HEK293 (cell line): ENCODE data around the gene MAN2B2.
A peak's percentile ranks its signal among the peaks of the same experiment; 100 is the strongest.

ENCODE experiments used
- EGR2 ChIP-seq: fragments of 450-650 bp; formaldehyde crosslinking; IDR thresholded peaks from 2 replicates; pipeline ENCODE4 v1.5.1; 2016; ENCODE audit warnings: low read depth, missing biosample characterization, missing genetic modification characterization
- GLIS1 ChIP-seq: fragments of 450-650 bp; formaldehyde crosslinking; IDR thresholded peaks from 2 replicates; pipeline ENCODE4 v1.5.1; 2016; ENCODE audit warnings: missing biosample characterization, missing genetic modification characterization
- HOXC10 ChIP-seq: sonication (generic); formaldehyde crosslinking; IDR thresholded peaks from 2 replicates; pipeline ENCODE4 v1.8.1; 2023; ENCODE audit warnings: mild to moderate bottlenecking, missing genetic modification reagents
- KLF16 ChIP-seq: fragments of 450-650 bp; formaldehyde crosslinking; IDR thresholded peaks from 2 replicates; pipeline ENCODE4 v1.5.1; 2017; ENCODE audit warnings: missing biosample characterization, missing genetic modification characterization
- PRDM4 ChIP-seq: fragments of 450-650 bp; formaldehyde crosslinking; IDR thresholded peaks from 2 replicates; pipeline ENCODE4 v1.5.1; 2017; ENCODE audit warnings: missing biosample characterization, missing genetic modification characterization
- RBAK ChIP-seq: fragments of 450-650 bp; formaldehyde crosslinking; IDR thresholded peaks from 2 replicates; pipeline ENCODE4 v1.5.1; 2016; ENCODE audit warnings: missing biosample characterization, missing genetic modification characterization
- SCRT1 ChIP-seq: fragments of 450-650 bp; formaldehyde crosslinking; IDR thresholded peaks from 2 replicates; pipeline ENCODE4 v1.5.1; 2016; ENCODE audit warnings: missing biosample characterization, missing genetic modification characterization, borderline replicate concordance
- SCRT2 ChIP-seq: fragments of 450-650 bp; formaldehyde crosslinking; IDR thresholded peaks from 2 replicates; pipeline ENCODE4 v1.5.1; 2016; ENCODE audit warnings: missing biosample characterization, missing genetic modification characterization
- SP2 ChIP-seq: fragments of 450-650 bp; formaldehyde crosslinking; IDR thresholded peaks from 2 replicates; pipeline ENCODE4 v1.5.1; 2016; ENCODE audit warnings: missing biosample characterization, missing genetic modification characterization
- WT1 ChIP-seq: fragments of 450-650 bp; formaldehyde crosslinking; IDR thresholded peaks from 2 replicates; pipeline ENCODE4 v1.5.1; 2016; ENCODE audit warnings: missing biosample characterization, missing genetic modification characterization
- YY1 ChIP-seq: fragments of 450-650 bp; formaldehyde crosslinking; IDR thresholded peaks from 2 replicates; pipeline ENCODE4 v1.5.1; 2018; ENCODE audit warnings: missing biosample characterization, missing genetic modification characterization
- ZBTB17 ChIP-seq: fragments of 450-650 bp; formaldehyde crosslinking; IDR thresholded peaks from 2 replicates; pipeline ENCODE4 v1.5.1; 2016; ENCODE audit warnings: missing biosample characterization, missing genetic modification characterization
- ZBTB8A ChIP-seq: fragments of 450-650 bp; formaldehyde crosslinking; IDR thresholded peaks from 2 replicates; pipeline ENCODE4 v1.5.1; 2016; ENCODE audit warnings: missing biosample characterization, missing genetic modification characterization
- ZFP69B ChIP-seq: fragments of 450-650 bp; formaldehyde crosslinking; IDR thresholded peaks from 2 replicates; pipeline ENCODE4 v1.5.1; 2016; ENCODE audit warnings: missing biosample characterization, missing genetic modification characterization
- ZNF114 ChIP-seq: fragments of 450-650 bp; formaldehyde crosslinking; IDR thresholded peaks from 2 replicates; pipeline ENCODE4 v1.5.0; 2017; ENCODE audit warnings: missing biosample characterization, missing genetic modification characterization
- ZNF157 ChIP-seq: fragments of 450-650 bp; formaldehyde crosslinking; IDR thresholded peaks from 2 replicates; pipeline ENCODE4 v1.5.1; 2016; ENCODE audit warnings: missing biosample characterization, missing genetic modification characterization
- ZNF24 ChIP-seq: fragments of 450-650 bp; formaldehyde crosslinking; IDR thresholded peaks from 2 replicates; pipeline ENCODE4 v1.5.1; 2016; ENCODE audit warnings: missing biosample characterization, missing genetic modification characterization
- ZNF266 ChIP-seq: fragments of 450-650 bp; formaldehyde crosslinking; IDR thresholded peaks from 2 replicates; pipeline ENCODE4 v1.5.1; 2016; ENCODE audit warnings: missing biosample characterization, missing genetic modification characterization, low read depth
- ZNF350 ChIP-seq: fragments of 450-650 bp; formaldehyde crosslinking; IDR thresholded peaks from 2 replicates; pipeline ENCODE4 v1.5.0; 2017; ENCODE audit warnings: missing biosample characterization, mild to moderate bottlenecking, missing genetic modification characterization
- ZNF366 ChIP-seq: fragments of 450-650 bp; formaldehyde crosslinking; conservative IDR thresholded peaks from 2 replicates; pipeline ENCODE4 v1.5.1; 2016; ENCODE audit warnings: missing biosample characterization, missing genetic modification characterization
- ZNF423 ChIP-seq: fragments of 450-650 bp; formaldehyde crosslinking; IDR thresholded peaks from 2 replicates; pipeline ENCODE4 v1.5.1; 2016; ENCODE audit warnings: missing biosample characterization, missing genetic modification characterization
- ZNF433 ChIP-seq: fragments of 450-650 bp; formaldehyde crosslinking; IDR thresholded peaks from 2 replicates; pipeline ENCODE4 v1.5.1; 2016; ENCODE audit warnings: missing biosample characterization, missing genetic modification characterization, low read depth
- ZNF529 ChIP-seq: fragments of 450-650 bp; formaldehyde crosslinking; IDR thresholded peaks from 2 replicates; pipeline ENCODE4 v1.5.1; 2017; ENCODE audit warnings: missing genetic modification characterization, missing biosample characterization; ENCODE audit not compliant: insufficient replicate concordance
- ZNF544 ChIP-seq: fragments of 450-650 bp; formaldehyde crosslinking; IDR thresholded peaks from 2 replicates; pipeline ENCODE4 v1.5.0; 2017; ENCODE audit warnings: missing biosample characterization, missing genetic modification characterization
- ZNF596 ChIP-seq: fragments of 450-650 bp; IDR thresholded peaks from 2 replicates; pipeline ENCODE4 v1.5.0; 2018; ENCODE audit warnings: missing biosample characterization, mild to moderate bottlenecking, missing genetic modification characterization, moderate library complexity
- ZNF629 ChIP-seq: fragments of 450-650 bp; formaldehyde crosslinking; IDR thresholded peaks from 2 replicates; pipeline ENCODE4 v1.5.1; 2017; ENCODE audit warnings: missing biosample characterization, missing genetic modification characterization
- ZNF645 ChIP-seq: fragments of 450-650 bp; formaldehyde crosslinking; IDR thresholded peaks from 2 replicates; pipeline ENCODE4; 2016; ENCODE audit warnings: missing biosample characterization, missing genetic modification characterization
- ZNF658 ChIP-seq: fragments of 450-650 bp; formaldehyde crosslinking; IDR thresholded peaks from 2 replicates; pipeline ENCODE4; 2016; ENCODE audit warnings: missing biosample characterization, missing genetic modification characterization
- ZNF660 ChIP-seq: fragments of 450-650 bp; IDR thresholded peaks from 2 replicates; pipeline ENCODE4 v1.5.1; 2018; ENCODE audit warnings: missing biosample characterization, mild to moderate bottlenecking, missing genetic modification characterization
- ZSCAN16 ChIP-seq: fragments of 450-650 bp; formaldehyde crosslinking; IDR thresholded peaks from 2 replicates; pipeline ENCODE4 v1.5.1; 2016; ENCODE audit warnings: missing biosample characterization, missing genetic modification characterization
- TF ChIP-seq, protein P1 (sequence below): fragments of 450-650 bp; formaldehyde crosslinking; IDR thresholded peaks from 2 replicates; pipeline ENCODE4 v1.5.1; 2016; ENCODE audit warnings: missing biosample characterization, missing genetic modification characterization
- TF ChIP-seq, protein P2 (sequence below): fragments of 450-650 bp; formaldehyde crosslinking; IDR thresholded peaks from 2 replicates; pipeline ENCODE4 v1.5.1; 2016; ENCODE audit warnings: missing biosample characterization, missing genetic modification characterization
- TF ChIP-seq, protein P3 (sequence below): fragments of 450-650 bp; formaldehyde crosslinking; IDR thresholded peaks from 2 replicates; pipeline ENCODE4 v1.5.1; 2017; ENCODE audit warnings: missing biosample characterization, missing genetic modification characterization
- TF ChIP-seq, protein P4 (sequence below): IDR thresholded peaks from 2 replicates; pipeline ENCODE4 v1.6.1; 2011; ENCODE audit warnings: mild to moderate bottlenecking, low read depth, low read length, borderline replicate concordance

MAN2B2 gene

DNA sequence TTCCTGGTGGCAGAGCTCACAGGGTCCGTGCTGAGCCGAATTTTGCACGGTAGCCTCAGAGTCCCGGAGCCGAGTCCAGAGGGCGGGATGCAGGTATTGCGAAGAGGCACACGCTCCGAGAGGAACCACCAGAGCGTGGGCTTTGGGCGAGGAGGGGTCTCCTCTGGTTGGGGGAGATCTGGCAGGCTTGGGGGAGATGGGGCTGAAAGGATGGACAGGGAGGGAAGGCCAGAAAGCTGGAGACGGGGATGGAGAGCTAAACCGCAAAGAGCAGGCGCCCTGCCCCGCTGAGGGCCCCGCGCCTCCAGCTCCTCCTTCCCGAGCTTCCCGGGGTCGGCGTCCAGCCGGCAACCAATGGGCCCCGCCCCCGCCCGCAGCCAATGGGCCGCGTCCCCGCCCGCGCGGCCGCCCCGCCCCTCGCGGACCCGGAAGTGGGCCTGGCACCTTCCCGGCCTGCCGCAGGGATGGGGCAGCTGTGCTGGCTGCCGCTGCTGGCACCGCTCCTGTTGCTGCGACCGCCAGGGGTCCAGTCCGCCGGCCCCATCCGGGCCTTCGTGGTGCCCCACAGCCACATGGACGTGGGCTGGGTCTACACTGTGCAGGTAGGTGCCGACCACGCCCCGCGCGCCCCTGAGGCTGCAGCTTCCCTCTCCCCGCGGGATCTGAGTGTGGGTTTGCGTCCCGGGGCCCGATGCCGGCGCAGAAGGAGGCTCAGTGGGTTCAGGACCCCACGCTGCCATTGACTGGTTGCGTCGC is at the start of gene MAN2B2 (continued):
- TF ChIP-seq PRDM4 (tag by site-specific recombination) (no peak), ZNF529 (no peak), ZNF24 (no peak), ZNF157 (no peak), ZSCAN16 (tag by site-specific recombination) (no peak), ZNF423 (tag by site-specific recombination) (no peak), SCRT2 (tag by site-specific recombination) (peak; percentile 79), ZFP69B (tag by site-specific recombination) (peak; percentile 19; the same call in 1 of the 2 replicates), EGR2 (tag by site-specific recombination) (no peak), YY1 (no peak), KLF16 (no peak), GLIS1 (tag by site-specific recombination) (no peak), SP2 (peak; percentile 40; the same call in 1 of the 2 replicates), ZNF114 (no peak), ZNF544 (tag by site-specific recombination) (no peak), RBAK (tag by site-specific recombination) (no peak), ZBTB17 (tag by site-specific recombination) (peak; percentile 53; the same call in 1 of the 2 replicates), ZNF433 (tag by site-specific recombination) (no peak), ZNF350 (tag by site-specific recombination) (no peak), ZNF266 (tag by site-specific recombination) (no peak), ZNF658 (tag by site-specific recombination) (no peak), HOXC10 (CRISPR knock-in tag) (no peak), ZNF366 (peak; percentile 52), WT1 (tag by site-specific recombination) (no peak), SCRT1 (tag by site-specific recombination) (no peak), ZNF660 (no peak), ZBTB8A (tag by site-specific recombination) (peak; percentile 39; the same call in 1 of the 2 replicates), ZNF629 (0 out of 2 replicates have a peak, but pooled peaks have one; percentile 23), ZNF645 (tag by site-specific recombination) (no peak), ZNF596 (tag by site-specific recombination) (no peak)
- TF ChIP-seq, protein P1, sequence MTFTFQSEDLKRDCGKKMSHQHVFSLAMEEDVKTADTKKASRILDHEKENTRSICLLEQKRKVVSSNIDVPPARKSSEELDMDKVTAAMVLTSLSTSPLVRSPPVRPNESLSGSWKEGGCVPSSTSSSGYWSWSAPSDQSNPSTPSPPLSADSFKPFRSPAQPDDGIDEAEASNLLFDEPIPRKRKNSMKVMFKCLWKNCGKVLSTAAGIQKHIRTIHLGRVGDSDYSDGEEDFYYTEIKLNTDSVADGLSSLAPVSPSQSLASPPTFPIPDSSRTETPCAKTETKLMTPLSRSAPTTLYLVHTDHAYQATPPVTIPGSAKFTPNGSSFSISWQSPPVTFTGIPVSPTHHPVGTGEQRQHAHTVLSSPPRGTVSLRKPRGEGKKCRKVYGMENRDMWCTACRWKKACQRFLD = no peak
- TF ChIP-seq, protein P2, sequence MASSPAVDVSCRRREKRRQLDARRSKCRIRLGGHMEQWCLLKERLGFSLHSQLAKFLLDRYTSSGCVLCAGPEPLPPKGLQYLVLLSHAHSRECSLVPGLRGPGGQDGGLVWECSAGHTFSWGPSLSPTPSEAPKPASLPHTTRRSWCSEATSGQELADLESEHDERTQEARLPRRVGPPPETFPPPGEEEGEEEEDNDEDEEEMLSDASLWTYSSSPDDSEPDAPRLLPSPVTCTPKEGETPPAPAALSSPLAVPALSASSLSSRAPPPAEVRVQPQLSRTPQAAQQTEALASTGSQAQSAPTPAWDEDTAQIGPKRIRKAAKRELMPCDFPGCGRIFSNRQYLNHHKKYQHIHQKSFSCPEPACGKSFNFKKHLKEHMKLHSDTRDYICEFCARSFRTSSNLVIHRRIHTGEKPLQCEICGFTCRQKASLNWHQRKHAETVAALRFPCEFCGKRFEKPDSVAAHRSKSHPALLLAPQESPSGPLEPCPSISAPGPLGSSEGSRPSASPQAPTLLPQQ (tag by site-specific recombination) = 0 out of 2 replicates have a peak, but pooled peaks have one; percentile 44
- TF ChIP-seq, protein P3, sequence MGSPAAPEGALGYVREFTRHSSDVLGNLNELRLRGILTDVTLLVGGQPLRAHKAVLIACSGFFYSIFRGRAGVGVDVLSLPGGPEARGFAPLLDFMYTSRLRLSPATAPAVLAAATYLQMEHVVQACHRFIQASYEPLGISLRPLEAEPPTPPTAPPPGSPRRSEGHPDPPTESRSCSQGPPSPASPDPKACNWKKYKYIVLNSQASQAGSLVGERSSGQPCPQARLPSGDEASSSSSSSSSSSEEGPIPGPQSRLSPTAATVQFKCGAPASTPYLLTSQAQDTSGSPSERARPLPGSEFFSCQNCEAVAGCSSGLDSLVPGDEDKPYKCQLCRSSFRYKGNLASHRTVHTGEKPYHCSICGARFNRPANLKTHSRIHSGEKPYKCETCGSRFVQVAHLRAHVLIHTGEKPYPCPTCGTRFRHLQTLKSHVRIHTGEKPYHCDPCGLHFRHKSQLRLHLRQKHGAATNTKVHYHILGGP (tag by site-specific recombination) = no peak
- TF ChIP-seq, protein P4, sequence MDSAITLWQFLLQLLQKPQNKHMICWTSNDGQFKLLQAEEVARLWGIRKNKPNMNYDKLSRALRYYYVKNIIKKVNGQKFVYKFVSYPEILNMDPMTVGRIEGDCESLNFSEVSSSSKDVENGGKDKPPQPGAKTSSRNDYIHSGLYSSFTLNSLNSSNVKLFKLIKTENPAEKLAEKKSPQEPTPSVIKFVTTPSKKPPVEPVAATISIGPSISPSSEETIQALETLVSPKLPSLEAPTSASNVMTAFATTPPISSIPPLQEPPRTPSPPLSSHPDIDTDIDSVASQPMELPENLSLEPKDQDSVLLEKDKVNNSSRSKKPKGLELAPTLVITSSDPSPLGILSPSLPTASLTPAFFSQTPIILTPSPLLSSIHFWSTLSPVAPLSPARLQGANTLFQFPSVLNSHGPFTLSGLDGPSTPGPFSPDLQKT = no peak
